A549 (cell line): Measurements from ENCODE around the gene LRG1. TPM values are rescaled to one million over a fixed set of nuclear protein-coding genes. Genes with fewer than 3 reads are reported as not detected.
"Not testable (repeated sequence)": the region's sequence is repeated elsewhere in the genome, so short reads cannot be mapped to it uniquely, and the experiment has no call there.

ENCODE experiments used
- ATAC-seq, 2 experiments: fragments of 200-7000 bp in 1 of 2; fragments of >200 bp in 1 of 2; cut with Nextera tagmentation in 1 of 2; cut with Tn5 transposase in 1 of 2; 3 replicates each; pipeline versions ENCODE4 v1.8.0 to v1.9.1; 2018 to 2020; ENCODE audit warnings: mild to moderate bottlenecking in 1 of 2, moderate library complexity in 1 of 2
- CTCF ChIA-PET: fragments of 300-600 bp; sonication (Branson Sonifier 250); formaldehyde crosslinking; extraction: SDS; loops from one replicate; lab custom pipeline; 2021; ENCODE audit warnings: antibody characterized with exemption, inconsistent platforms; lab: Yijun Ruan, JAX
- POLR2A ChIA-PET: fragments of 350-600 bp; formaldehyde crosslinking; extraction: SDS; loops from one replicate; lab custom pipeline; 2021; ENCODE audit warnings: antibody characterized with exemption, inconsistent platforms; lab: Yijun Ruan, JAX
- DNase-seq, 2 experiments: peaks; one replicate each; pipeline versions ENCODE4 v3.0.0 to v3.0.0-alpha.2; 2011 to 2016; ENCODE audit warnings: low read depth in 1 of 2, low spot score in 1 of 2
- FAIRE-seq: peaks from 2 replicates; lab custom pipeline; 2011; peaks lifted over from hg19 to GRCh38; lab: Jason Lieb, UNC
- H3K27ac ChIP-seq, 2 experiments: fragments of >200 bp; sonication (Bioruptor Twin); formaldehyde crosslinking; 3 replicates each; pipeline ENCODE4 v1.5.1; 2016 to 2017
- H3K4me1 ChIP-seq: fragments of >200 bp; sonication (Bioruptor Twin); formaldehyde crosslinking; 3 replicates; pipeline ENCODE4 v1.6.1; 2016
- H3K4me2 ChIP-seq: fragments of >200 bp; sonication (Bioruptor Twin); formaldehyde crosslinking; 3 replicates; pipeline ENCODE4 v1.6.1; 2016
- H3K4me3 ChIP-seq: fragments of >200 bp; sonication (Bioruptor Twin); formaldehyde crosslinking; 3 replicates; pipeline ENCODE4 v1.5.1; 2016
- H3K9me3 ChIP-seq: fragments of >200 bp; sonication (Bioruptor Twin); formaldehyde crosslinking; 3 replicates; pipeline ENCODE4 v1.6.1; 2016
- BHLHE40 ChIP-seq: IDR thresholded peaks from 2 replicates; pipeline ENCODE4 v1.6.1; 2012; ENCODE audit warnings: low read depth, low read length, inconsistent platforms
- CHD4 ChIP-seq: fragments of 200-600 bp; sonication (generic); IDR thresholded peaks from 2 replicates; pipeline ENCODE4 v1.6.1; 2016; ENCODE audit warnings: antibody characterized with exemption, mild to moderate bottlenecking, borderline replicate concordance
- E2F6 ChIP-seq: IDR thresholded peaks from 2 replicates; pipeline ENCODE4 v1.6.1; 2012; ENCODE audit warnings: low read depth, borderline replicate concordance
- HOXA7 ChIP-seq: fragments of 250-450 bp; sonication (Bioruptor Pico); IDR thresholded peaks from 2 replicates; pipeline ENCODE4 v1.5.0; 2020; ENCODE audit warnings: mild to moderate bottlenecking, moderate library complexity
- HOXB13 ChIP-seq: fragments of 250-450 bp; sonication (Bioruptor Pico); IDR thresholded peaks from 2 replicates; pipeline ENCODE4 v1.5.0; 2020; ENCODE audit warnings: low read depth, mild to moderate bottlenecking, moderate library complexity
- JUN ChIP-seq, 2 experiments: fragments of >200 bp; sonication (Bioruptor Twin); formaldehyde crosslinking; IDR thresholded peaks; 2 replicates in 1 of 2; 3 replicates in 1 of 2; pipeline ENCODE4 v1.6.1; 2016 to 2017
- JUNB ChIP-seq: fragments of >200 bp; sonication (Bioruptor Twin); formaldehyde crosslinking; IDR thresholded peaks from 2 replicates; pipeline ENCODE4 v1.6.1; 2016
- KDM1A ChIP-seq: fragments of 200-600 bp; sonication (generic); IDR thresholded peaks from 2 replicates; pipeline ENCODE4 v1.6.1; 2016; ENCODE audit warnings: low read depth, mild to moderate bottlenecking
- KDM5A ChIP-seq: fragments of 200-600 bp; sonication (generic); IDR thresholded peaks from 2 replicates; pipeline ENCODE4 v1.6.1; 2016; ENCODE audit warnings: antibody characterized with exemption, mild to moderate bottlenecking
- NR3C1 ChIP-seq: fragments of >200 bp; sonication (Bioruptor Twin); formaldehyde crosslinking; IDR thresholded peaks from 3 replicates; pipeline ENCODE4 v1.6.1; 2017
- PHF8 ChIP-seq: fragments of 200-600 bp; sonication (generic); IDR thresholded peaks from 2 replicates; pipeline ENCODE4 v1.6.1; 2016; ENCODE audit warnings: low read depth, mild to moderate bottlenecking, antibody characterized with exemption, moderate library complexity, borderline replicate concordance
- POLR2A ChIP-seq: IDR thresholded peaks from 2 replicates; pipeline ENCODE4 v1.6.1; 2012; ENCODE audit warnings: mild to moderate bottlenecking, low read length
- POLR2AphosphoS2 ChIP-seq: conservative IDR thresholded peaks from 2 replicates; pipeline ENCODE4 v1.6.1; 2012; ENCODE audit warnings: low read length, improper control_type of control experiment, inconsistent platforms
- RAD21 ChIP-seq, 2 experiments: fragments of >200 bp in 1 of 2; sonication (Bioruptor Twin) in 1 of 2; formaldehyde crosslinking in 1 of 2; IDR thresholded peaks in 1 of 2; conservative IDR thresholded peaks in 1 of 2; 2 replicates in 1 of 2; 3 replicates in 1 of 2; pipeline ENCODE4 v1.6.1; 2012 to 2018; ENCODE audit warnings: inconsistent platforms in 1 of 2
- RCOR1 ChIP-seq: fragments of 150-350 bp; IDR thresholded peaks from 2 replicates; pipeline ENCODE4 v1.6.1; 2014; ENCODE audit warnings: antibody characterized with exemption, low read length, low read depth
- RFX5 ChIP-seq: fragments of 450-650 bp; IDR thresholded peaks from 2 replicates; pipeline ENCODE4 v1.7.1; 2014; ENCODE audit warnings: antibody characterized with exemption, mild to moderate bottlenecking, moderate library complexity
- TP53 ChIP-seq: fragments of 250-450 bp; sonication (Bioruptor Pico); IDR thresholded peaks from 2 replicates; pipeline ENCODE4 v1.5.0; 2021; ENCODE audit warnings: mild to moderate bottlenecking, moderate library complexity
- ZFP36 ChIP-seq: fragments of 450-650 bp; IDR thresholded peaks from 2 replicates; pipeline ENCODE4 v1.6.1; 2014; ENCODE audit warnings: borderline replicate concordance; ENCODE audit not compliant: partially characterized antibody
- WGBS: methylation state at CpG from one replicate; pipeline ENCODE4 v1.1.6; 2017; ENCODE audit errors: missing lambda C conversion rate; 5-methylcytosine and 5-hydroxymethylcytosine counted together
- polyA plus RNA-seq, 4 experiments: library from polyadenylated mRNA; depleted of rRNA in 3 of 4; stranded (reverse); fragments of >200 nt; fragmentation: RNase III in 1 of 4; extraction: RNeasy Plus Mini Kit Qiagen cat#74134 plus additional on column Dnase treatment in 1 of 4; gene quantifications; 2 replicates in 3 of 4; 3 replicates in 1 of 4; pipeline ENCODE4 v1.2.3, GENCODE V29; 2011 to 2017
- TF ChIP-seq, protein P1 (sequence below): IDR thresholded peaks from 2 replicates; pipeline ENCODE4 v1.6.1; 2012
- TF ChIP-seq, protein P2 (sequence below): fragments of 250-450 bp; sonication (Bioruptor Pico); IDR thresholded peaks from 2 replicates; pipeline ENCODE4 v1.5.0; 2020; ENCODE audit warnings: low read depth, mild to moderate bottlenecking, moderate library complexity

The LRG1 gene
- polyA plus RNA-seq, 2 of the 4 experiments (the other 2 are of a cell fraction) = 0.18 TPM; not detected in 1

GRCh38 chr19:4531562-4532165, 8.2 kb downstream of the LRG1 start:
- no peak for FAIRE-seq
- CTCF ChIA-PET = interaction anchor here (2.8 kb wide), 1 partner anchor 8 kb away, joined by 12 read pairs; no protein-coding TSS in a partner anchor

DNA sequence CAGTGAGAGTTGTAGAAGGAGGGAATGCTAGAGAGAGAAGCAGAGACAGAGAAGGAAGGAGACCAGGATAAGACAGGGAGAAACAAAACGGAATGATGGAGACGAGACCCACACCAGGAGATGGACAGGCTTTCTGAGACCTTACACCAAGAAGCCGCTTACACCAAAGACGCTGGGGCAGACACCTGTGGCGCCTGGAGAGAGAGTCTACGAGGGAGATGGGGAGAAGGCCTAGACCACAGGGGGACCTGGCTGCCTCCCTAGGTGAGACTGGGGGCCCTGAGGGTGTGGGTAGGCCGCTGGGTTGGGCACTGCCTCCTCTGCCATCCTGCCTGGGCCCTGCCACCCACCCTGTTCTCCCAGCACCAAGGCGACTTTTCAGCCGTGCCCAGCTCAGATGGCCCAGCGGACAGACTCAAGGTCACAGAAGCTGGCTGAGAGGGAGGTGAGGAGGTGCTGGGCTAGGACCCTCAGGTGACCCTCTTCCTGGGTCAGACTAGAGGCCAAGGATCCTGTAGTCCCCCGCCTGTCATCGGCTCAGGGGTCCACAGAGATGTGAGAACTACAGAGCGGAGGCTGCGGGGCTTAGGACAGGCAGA, 9.8 kb downstream of the LRG1 start:
- no peaks in the 10 kb centered on the region for H3K9me3 ChIP-seq
- no peak for DNase-seq
- TF ChIP-seq, protein P1, sequence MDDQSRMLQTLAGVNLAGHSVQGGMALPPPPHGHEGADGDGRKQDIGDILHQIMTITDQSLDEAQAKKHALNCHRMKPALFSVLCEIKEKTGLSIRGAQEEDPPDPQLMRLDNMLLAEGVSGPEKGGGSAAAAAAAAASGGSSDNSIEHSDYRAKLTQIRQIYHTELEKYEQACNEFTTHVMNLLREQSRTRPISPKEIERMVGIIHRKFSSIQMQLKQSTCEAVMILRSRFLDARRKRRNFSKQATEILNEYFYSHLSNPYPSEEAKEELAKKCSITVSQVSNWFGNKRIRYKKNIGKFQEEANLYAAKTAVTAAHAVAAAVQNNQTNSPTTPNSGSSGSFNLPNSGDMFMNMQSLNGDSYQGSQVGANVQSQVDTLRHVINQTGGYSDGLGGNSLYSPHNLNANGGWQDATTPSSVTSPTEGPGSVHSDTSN = no peak
- TF ChIP-seq KDM5A (no peak), RCOR1 (no peak), ZFP36 (no peak), E2F6 (no peak)
- ATAC-seq = no peak
- H3K4me2 ChIP-seq = no peak overlapping the region
- no peak for FAIRE-seq
- ChIA-PET POLR2A (interaction anchor here (0.5 kb wide), 1 partner anchor 256 kb away, joined by 4 read pairs; no protein-coding TSS in a partner anchor), CTCF (no interaction called here)
- no peak overlapping the region for H3K4me3 ChIP-seq
- no peaks in the 10 kb centered on the region for H3K4me1 ChIP-seq
- WGBS = 67% methylated on average over 11 of the region's 14 CpGs
- H3K27ac ChIP-seq = no peak overlapping the region

More at GRCh38 chr19:4531562-4532165, 8.2 kb downstream of the LRG1 start:
- TF ChIP-seq JUN (IDR thresholded peaks at IDR 0.05) = no peak
- no peak for TF ChIP-seq PHF8
- TF ChIP-seq TP53 (CRISPR knock-in tag) = no peak
- no peak for TF ChIP-seq HOXA7
- H3K27ac ChIP-seq = no peak overlapping the region
- no peaks in the 10 kb centered on the region for H3K9me3 ChIP-seq
- no peak for DNase-seq
- no peaks in the 10 kb centered on the region for H3K4me1 ChIP-seq
- peak; percentile 38 to 45; a peak in 4 of 6 replicates for ATAC-seq
- 63% methylated on average over 13 of the region's 28 CpGs for WGBS
- POLR2A ChIA-PET = no interaction called here
- H3K4me2 ChIP-seq = no peak overlapping the region
- H3K4me3 ChIP-seq = no peak overlapping the region

DNA sequence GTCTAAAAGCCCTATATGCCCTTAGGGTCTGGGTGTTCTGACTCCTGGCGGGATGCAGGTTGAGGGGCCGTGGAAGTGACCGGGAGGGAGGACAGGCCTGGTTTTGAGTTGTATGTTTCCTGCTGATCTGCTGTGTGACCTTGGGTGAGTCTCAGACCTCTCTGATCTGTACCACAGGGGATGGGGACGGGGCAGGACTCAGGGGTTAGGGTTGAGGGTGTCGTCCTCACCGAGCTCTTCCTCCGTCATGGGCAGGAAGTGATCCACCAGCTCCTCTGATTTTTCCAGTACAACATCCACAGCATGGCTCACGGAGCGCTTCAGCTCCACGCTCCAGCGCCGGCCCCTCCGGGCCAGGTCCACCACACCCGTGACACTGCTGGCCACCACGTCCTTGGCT, 11.0 kb downstream of the LRG1 start:
- no peak for ATAC-seq
- POLR2A ChIA-PET = no interaction called here
- CTCF ChIA-PET = no interaction called here

GRCh38 chr19:4527377-4527776, 12.5 kb downstream of the LRG1 start:
- 84% methylated on average over 8 of the region's 8 CpGs for WGBS
- POLR2A ChIA-PET, H3K4me1 ChIP-seq, H3K9me3 ChIP-seq, H3K4me2 ChIP-seq, DNase-seq, H3K27ac ChIP-seq, ATAC-seq, FAIRE-seq, H3K4me3 ChIP-seq: not testable (repeated sequence)
- CTCF ChIA-PET = interaction anchor here (1.6 kb wide), 1 partner anchor 13 kb away, joined by 12 read pairs; the partner anchor contains the start of gene LRG1

More for the DNA sequence above, 11.0 kb downstream of the LRG1 start:
- DNase-seq = no peak
- FAIRE-seq = no peak
- Histone ChIP-seq H3K27ac (no peak overlapping the region), H3K4me3 (no peak overlapping the region), H3K4me1 (no peaks in the 10 kb centered on the region), H3K4me2 (no peak overlapping the region)
- TF ChIP-seq RAD21 (conservative IDR thresholded peaks at IDR 0.05 in 1 of 2, IDR thresholded peaks at IDR 0.05 in 1 of 2) (no peak), ZFP36 (peak; percentile 37)
- TF ChIP-seq, all 56 proteins: peak for 1
- H3K9me3 ChIP-seq = no peaks in the 10 kb centered on the region
- WGBS = 73% methylated on average over 14 of the region's 15 CpGs

DNA sequence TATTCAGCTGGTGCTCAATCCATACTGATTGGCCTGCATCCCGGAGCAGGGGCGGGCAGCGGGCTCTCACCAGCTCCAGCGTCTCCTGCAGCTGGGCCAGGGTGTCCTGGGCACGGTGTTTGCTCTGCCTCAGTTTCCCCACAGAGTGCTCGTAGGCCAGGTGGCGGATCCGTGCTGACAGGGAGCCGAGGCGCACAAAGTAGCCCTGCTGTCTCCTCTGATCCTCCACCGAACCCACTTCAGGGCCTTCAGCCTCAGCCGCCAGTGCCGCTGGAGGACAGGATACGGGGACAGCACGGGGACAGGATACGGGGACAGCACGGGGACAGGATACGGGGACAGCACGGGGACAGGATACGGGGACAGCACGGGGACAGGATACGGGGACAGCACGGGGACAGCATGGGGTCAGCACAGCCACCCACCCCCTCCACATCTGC, 14.3 kb downstream of the LRG1 start:
- no peak for ATAC-seq
- TF ChIP-seq KDM1A (no peak), NR3C1 (no peak), CHD4 (no peak), KDM5A (no peak), POLR2AphosphoS2 (no peak), BHLHE40 (no peak), HOXB13 (CRISPR knock-in tag) (no peak), JUNB (no peak), RFX5 (no peak), POLR2A (no peak)
- TF ChIP-seq, protein P2, sequence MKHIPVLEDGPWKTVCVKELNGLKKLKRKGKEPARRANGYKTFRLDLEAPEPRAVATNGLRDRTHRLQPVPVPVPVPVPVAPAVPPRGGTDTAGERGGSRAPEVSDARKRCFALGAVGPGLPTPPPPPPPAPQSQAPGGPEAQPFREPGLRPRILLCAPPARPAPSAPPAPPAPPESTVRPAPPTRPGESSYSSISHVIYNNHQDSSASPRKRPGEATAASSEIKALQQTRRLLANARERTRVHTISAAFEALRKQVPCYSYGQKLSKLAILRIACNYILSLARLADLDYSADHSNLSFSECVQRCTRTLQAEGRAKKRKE (CRISPR knock-in tag) = no peak
- Histone ChIP-seq H3K27ac (no peak overlapping the region), H3K4me1 (peaks cover 5% of the 10 kb centered on the region; the same call in 1 of the 3 replicates), H3K4me3 (no peak overlapping the region), H3K9me3 (no peaks in the 10 kb centered on the region), H3K4me2 (no peak overlapping the region)
- POLR2A ChIA-PET = interaction anchor here (0.6 kb wide), 1 partner anchor 59 kb away, joined by 9 read pairs; no protein-coding TSS in a partner anchor
- FAIRE-seq = no peak
- DNase-seq = no peak
- CTCF ChIA-PET = interaction anchor here (0.5 to 3.3 kb wide), 25 partner anchors 8 to 258 kb away, joined by 3 to 51 read pairs (median 5); partner anchors contain the start of genes LRG1 and PLIN5
- 37% methylated on average over 10 of the region's 23 CpGs for WGBS
